Measurements from ENCODE around the gene SCGB1C2.
"Not testable (repeated sequence)": the region's sequence is repeated elsewhere in the genome, so short reads cannot be mapped to it uniquely, and the experiment has no call there.

Gene SCGB1C2
- 0 reads per million in 3 experiments for total RNA-seq

GRCh38 chr17:137166-137807, at the start of gene SCGB1C2:
Gene SCGB1C2, plus strand, starts transcription at chr17:137569. Its CDS starts 22 bp downstream, at chr17:137591.
- DNase-seq: not testable (repeated sequence)

DNA sequence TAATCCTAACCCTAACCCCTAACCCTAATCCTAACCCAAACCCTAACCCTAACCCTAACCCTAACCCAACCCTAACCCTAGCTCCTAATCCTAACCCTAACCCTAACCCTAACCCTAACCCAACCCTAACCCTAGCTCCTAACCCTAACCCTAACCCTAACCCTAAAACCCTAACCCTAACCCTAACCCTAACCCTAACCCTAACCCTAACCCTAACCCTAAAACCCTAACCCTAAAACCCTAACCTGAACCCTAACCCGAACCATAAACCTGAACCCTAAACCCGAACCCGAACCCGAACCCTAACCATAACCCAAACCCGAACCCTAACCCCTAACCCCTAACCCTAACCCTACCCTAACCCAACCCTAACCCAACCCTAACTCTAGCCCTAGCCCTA, 24.3 kb upstream of the SCGB1C2 start:
- not testable (repeated sequence) for DNase-seq

GRCh38 chr17:118339-118917, 18.9 kb upstream of the SCGB1C2 start:
- DNase-seq: peak; percentile 62

- not testable (repeated sequence) for DNase-seq
These were observed 3.4 kb upstream of the SCGB1C2 start for GRCh38 chr17:133932-134331.

- DNase-seq: not testable (repeated sequence)
These were observed 3.0 kb upstream of the SCGB1C2 start for GRCh38 chr17:134332-134785.

- DNase-seq: not testable (repeated sequence)
These were observed 2.3 kb upstream of the SCGB1C2 start for GRCh38 chr17:135022-135421.

- DNase-seq: not testable (repeated sequence)
These were observed 1.5 kb upstream of the SCGB1C2 start for GRCh38 chr17:135895-136294.

- peak; percentile 64 for DNase-seq
These were observed 838 bp upstream of the SCGB1C2 start for GRCh38 chr17:136531-136930.

DNA sequence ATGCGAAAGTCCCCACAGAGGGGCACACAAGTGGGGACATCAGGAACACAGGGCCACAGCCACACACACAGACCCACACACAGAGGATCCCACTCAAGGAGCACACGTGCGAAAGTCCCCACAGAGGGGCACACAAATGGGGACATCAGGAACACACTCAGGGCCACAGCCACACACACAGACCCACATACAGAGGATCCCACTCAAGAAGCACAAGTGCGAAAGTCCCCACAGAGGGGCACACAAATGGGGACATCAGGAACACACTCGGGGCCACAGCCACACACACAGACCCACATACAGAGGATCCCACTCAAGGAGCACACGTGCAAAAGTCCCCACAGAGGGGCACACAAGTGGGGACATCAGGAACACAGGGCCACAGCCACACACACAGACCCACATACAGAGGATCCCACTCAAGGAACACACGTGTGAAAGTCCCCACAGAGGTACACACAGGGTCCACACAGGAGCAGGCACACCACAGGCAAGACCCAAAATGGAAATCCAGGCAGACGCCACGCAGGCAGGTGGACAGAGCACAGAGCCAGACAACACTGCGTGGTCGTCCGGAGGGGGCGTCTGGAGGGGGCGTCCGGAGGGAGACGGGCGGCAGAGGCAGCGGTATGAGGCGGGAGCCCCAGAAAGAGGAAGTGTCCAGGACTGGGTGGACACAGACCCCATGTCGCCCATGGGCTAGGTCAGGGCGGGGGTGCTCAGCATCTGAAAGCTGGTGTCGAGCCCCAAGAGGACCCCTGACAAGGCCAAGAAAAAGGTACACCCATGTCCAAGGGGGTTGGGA, 2.2 kb downstream of the SCGB1C2 start:
- not testable (repeated sequence) for DNase-seq

DNA sequence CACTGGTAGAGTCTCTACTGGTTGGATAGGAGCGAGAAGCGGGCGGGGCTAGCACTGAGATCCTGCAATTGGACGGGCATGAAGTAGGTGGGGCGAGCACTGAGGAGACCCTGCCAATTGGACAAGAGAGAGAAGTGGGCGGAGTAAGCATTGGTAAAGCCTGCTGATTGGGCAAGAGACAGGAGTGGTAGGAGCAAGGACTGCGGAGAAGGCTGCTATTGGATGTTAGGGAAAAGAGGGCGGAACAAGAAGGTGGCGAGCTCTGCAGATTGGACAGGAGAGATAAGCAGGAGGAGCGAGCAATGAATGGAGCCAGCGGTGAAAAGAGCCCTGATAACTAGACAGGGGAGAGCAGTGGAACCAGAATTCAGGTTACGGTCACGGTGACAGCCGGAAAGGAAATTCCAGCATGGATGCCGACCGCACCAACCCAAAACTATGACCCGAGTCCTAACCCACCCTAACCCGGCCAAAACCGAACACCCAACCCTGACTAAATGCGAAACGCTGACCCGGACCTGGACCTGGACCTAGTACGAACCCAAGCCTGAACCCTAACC, 4.8 kb downstream of the SCGB1C2 start:
- no peak for DNase-seq

DNA sequence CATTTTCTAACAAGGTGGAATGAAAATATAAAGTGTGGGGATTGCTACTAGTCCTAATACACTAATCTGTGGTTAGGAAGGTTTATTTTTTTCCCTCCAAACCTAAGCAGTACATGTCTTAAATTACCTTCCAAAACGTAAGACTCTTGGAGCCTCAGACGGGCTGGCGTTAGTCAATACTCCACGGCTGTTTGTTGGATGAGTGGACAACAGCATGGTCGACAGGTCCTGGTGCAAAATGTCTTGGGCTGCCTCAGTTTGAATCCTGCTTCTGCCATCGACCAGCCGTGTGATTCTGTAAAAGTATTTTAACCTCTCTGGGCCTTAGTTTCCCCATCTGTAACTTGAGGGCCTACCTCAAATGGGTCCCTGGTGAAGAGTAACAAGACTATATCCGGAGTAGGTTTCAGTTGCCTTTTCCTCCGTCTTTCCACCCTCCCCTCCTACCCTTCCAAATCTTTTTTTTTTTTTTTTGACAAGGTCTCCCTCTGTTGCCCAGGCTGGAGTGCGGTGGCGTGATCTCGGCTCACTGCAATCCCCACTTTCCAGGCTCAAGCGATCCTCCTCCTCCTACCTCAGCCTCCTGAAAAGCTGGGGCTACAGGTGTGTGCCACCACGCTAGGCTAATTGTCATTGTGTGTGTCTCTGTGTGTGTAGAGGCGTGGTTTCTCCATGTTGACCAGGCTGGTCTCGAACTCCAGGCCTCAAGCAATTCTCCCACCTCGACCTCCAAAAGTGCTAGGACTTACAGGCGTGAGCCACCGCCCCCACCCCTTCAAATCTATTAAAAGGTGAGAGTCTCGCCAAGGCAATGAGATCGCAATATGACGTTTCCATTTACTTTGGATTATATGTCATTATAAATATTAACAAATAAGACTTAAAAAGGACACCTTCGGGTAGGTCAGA, 5.8 kb downstream of the SCGB1C2 start:
- DNase-seq: no peak

GRCh38 chr17:143785-144281, 6.5 kb downstream of the SCGB1C2 start:
- peak; percentile 76 for DNase-seq

DNA sequence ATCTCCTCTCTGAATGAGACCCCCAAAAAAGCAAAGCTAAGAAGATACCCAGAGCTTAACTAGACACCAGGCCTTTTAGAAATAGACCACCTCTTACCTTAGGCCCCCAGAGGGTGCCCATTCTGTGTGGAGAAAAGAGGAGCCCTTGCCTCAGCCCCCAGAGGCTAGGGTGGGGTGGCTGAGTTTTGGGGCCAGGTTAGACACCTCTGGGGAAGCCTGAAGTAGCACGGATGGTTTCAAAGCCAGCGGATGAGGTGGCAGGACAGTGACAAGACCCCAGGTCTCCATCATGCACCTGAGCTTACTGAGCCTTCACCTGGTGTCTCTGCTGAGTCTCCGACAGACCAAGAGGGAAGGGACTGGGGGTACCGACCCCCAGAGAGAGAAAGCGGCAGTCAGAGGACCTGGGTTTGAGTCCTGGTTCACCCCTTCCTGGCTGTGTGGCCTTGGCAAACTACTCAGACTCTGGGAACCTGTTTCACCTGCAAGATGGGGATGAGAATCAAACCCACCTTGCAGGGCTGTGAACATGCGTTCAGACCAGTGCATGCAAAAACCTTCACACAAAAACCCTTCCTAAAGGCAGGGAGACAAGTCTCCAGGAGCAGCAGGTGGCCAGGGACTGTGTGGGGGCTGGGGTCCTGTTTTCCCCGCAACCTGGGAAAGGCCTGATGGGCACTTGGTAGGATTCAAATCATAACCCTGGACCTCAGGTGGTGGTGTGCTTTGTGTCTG, 7.7 kb downstream of the SCGB1C2 start:
- DNase-seq: no peak

GRCh38 chr17:145671-146541, 8.5 kb downstream of the SCGB1C2 start:
- DNase-seq: no peak

DNA sequence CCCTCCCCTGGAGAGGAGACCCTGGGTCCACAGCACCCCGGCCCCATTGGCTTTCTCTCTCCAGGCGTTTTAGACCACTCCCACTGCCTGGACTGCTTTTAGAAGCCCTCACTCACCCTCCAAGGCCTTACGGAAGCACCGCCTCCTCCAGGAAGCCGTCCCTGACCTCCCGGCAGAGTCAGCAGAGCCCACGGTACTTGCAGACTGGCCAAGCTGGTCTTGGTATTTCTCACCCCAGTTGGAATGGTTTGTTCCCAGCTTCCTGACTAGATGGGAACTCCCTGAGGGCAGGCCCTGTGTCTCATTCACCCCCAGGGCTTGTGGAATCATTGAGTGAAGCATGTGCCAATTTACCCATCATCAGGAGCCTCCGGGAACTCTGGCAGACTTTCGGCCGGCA, 9.2 kb downstream of the SCGB1C2 start:
- no peak for DNase-seq

- no peak for DNase-seq
These were observed 9.8 kb downstream of the SCGB1C2 start for GRCh38 chr17:146983-147761.

GRCh38 chr17:147796-148740, 10.7 kb downstream of the SCGB1C2 start:
- DNase-seq: no peak

- DNase-seq: no peak
These were observed 11.4 kb downstream of the SCGB1C2 start for GRCh38 chr17:148757-149156.
